GM18511 (cell line): Measurements from ENCODE around the gene PRSS57.

Experiments
- ATAC-seq: cut with Tn5 transposase; IDR thresholded peaks from one replicate; pipeline ENCODE4 v1.9.1; 2021; ENCODE audit warnings: mild to moderate bottlenecking, moderate library complexity; ENCODE audit not compliant: unreplicated experiment

Gene PRSS57

GRCh38 chr19:653425-653824 lies 41.8 kb downstream of the PRSS57 start:
- no peak for ATAC-seq

- ATAC-seq = no peak
Measured at GRCh38 chr19:652467-653389, 42.5 kb downstream of the PRSS57 start.

- no peak for ATAC-seq
Measured at GRCh38 chr19:651991-652390, 43.3 kb downstream of the PRSS57 start.

GRCh38 chr19:651114-651818 lies 44.0 kb downstream of the PRSS57 start:
- ATAC-seq = no peak

- no peak for ATAC-seq
Measured at GRCh38 chr19:650121-650520, 45.1 kb downstream of the PRSS57 start.

GRCh38 chr19:648904-649801 lies 46.1 kb downstream of the PRSS57 start:
- ATAC-seq = no peak

GRCh38 chr19:648305-648704 lies 46.9 kb downstream of the PRSS57 start:
- no peak for ATAC-seq

- ATAC-seq = no peak
Measured at GRCh38 chr19:647566-648284, 47.5 kb downstream of the PRSS57 start.

GRCh38 chr19:646779-647565 lies 48.3 kb downstream of the PRSS57 start:
- no peak for ATAC-seq

GRCh38 chr19:645912-646778 lies 49.1 kb downstream of the PRSS57 start:
- ATAC-seq = no peak

- ATAC-seq = no peak
Measured at GRCh38 chr19:644789-645188, 50.5 kb downstream of the PRSS57 start.

GRCh38 chr19:644363-644762 lies 50.9 kb downstream of the PRSS57 start:
- ATAC-seq = no peak

GRCh38 chr19:643736-644135 lies 51.5 kb downstream of the PRSS57 start:
- no peak for ATAC-seq

- ATAC-seq = no peak
Measured at GRCh38 chr19:642767-643727, 52.2 kb downstream of the PRSS57 start.

- no peak for ATAC-seq
Measured at GRCh38 chr19:641702-642101, 53.5 kb downstream of the PRSS57 start.

GRCh38 chr19:640606-641189 lies 54.6 kb downstream of the PRSS57 start:
- no peak for ATAC-seq

- ATAC-seq = no peak
Measured at GRCh38 chr19:640161-640558, 55.1 kb downstream of the PRSS57 start.
